Fibroblast of lung (primary cell): ENCODE results near the gene CEP19. TPM values are rescaled to one million over a fixed set of nuclear protein-coding genes. Genes with fewer than 3 reads are reported as not detected.
A peak's percentile ranks its signal among the peaks of the same experiment; 100 is the strongest.

Experiments
- DNase-seq, 2 donors: peaks; one replicate each; pipeline versions ENCODE4 v3.0.0 to v3.0.0-alpha.2; 2010; ENCODE audit warnings: low read depth in 2 of 2
- H2AFZ ChIP-seq: 2 replicates; pipeline ENCODE4 v1.5.1; 2012; ENCODE audit warnings: low read length, control low read depth, inconsistent platforms
- H3K27ac ChIP-seq: 2 replicates; pipeline ENCODE4 v1.5.1; 2011; ENCODE audit warnings: low read length, control low read depth; ENCODE audit not compliant: insufficient read depth
- H3K27me3 ChIP-seq: 2 replicates; pipeline ENCODE4 v1.5.1; 2011; ENCODE audit warnings: mild to moderate bottlenecking, low read length; ENCODE audit not compliant: control insufficient read depth, insufficient read depth
- H3K36me3 ChIP-seq: 2 replicates; pipeline ENCODE4 v1.5.1; 2011; ENCODE audit warnings: low read length; ENCODE audit not compliant: control insufficient read depth, insufficient read depth
- H3K4me1 ChIP-seq: 2 replicates; pipeline ENCODE4 v1.5.1; 2011; ENCODE audit warnings: low read length; ENCODE audit not compliant: control insufficient read depth, insufficient read depth; ENCODE audit errors: extremely low read depth
- H3K4me2 ChIP-seq: 2 replicates; pipeline ENCODE4 v1.5.1; 2011; ENCODE audit warnings: low read length, control low read depth; ENCODE audit not compliant: insufficient read depth; ENCODE audit errors: extremely low read depth
- H3K4me3 ChIP-seq, 4 experiments: fragments of 200-600 bp in 1 of 4; sonication (generic) in 1 of 4; replicated peaks in 1 of 4; 2 replicates each; pipeline ENCODE4 v1.5.1; 2011 to 2016; ENCODE audit warnings: low read length in 4 of 4, low read depth in 3 of 4, mild to moderate bottlenecking in 3 of 4, control low read depth in 2 of 4, inconsistent platforms in 1 of 4, mixed read lengths in 1 of 4; ENCODE audit not compliant: insufficient read depth in 1 of 4; ENCODE audit errors: control extremely low read depth in 1 of 4
- H3K79me2 ChIP-seq: 2 replicates; pipeline ENCODE4 v1.5.1; 2012; ENCODE audit warnings: mild to moderate bottlenecking, low read length, inconsistent platforms; ENCODE audit not compliant: control insufficient read depth, insufficient read depth
- H3K9ac ChIP-seq: 2 replicates; pipeline ENCODE4 v1.5.1; 2011; ENCODE audit warnings: mild to moderate bottlenecking, low read length, control low read depth; ENCODE audit not compliant: insufficient read depth
- H3K9me3 ChIP-seq: 2 replicates; pipeline ENCODE4 v1.5.1; 2012; ENCODE audit warnings: low read depth, low read length; ENCODE audit not compliant: control insufficient read depth, insufficient read depth
- H4K20me1 ChIP-seq: 2 replicates; pipeline ENCODE4 v1.5.1; 2011; ENCODE audit warnings: low read length; ENCODE audit not compliant: control insufficient read depth, insufficient read depth; ENCODE audit errors: extremely low read depth
- CTCF ChIP-seq, 2 donors: IDR thresholded peaks in 1 of 2; conservative IDR thresholded peaks in 1 of 2; 1 replicate in 1 of 2; 2 replicates in 1 of 2; pipeline ENCODE4 v1.5.1; 2011 to 2012; ENCODE audit warnings: low read length in 2 of 2, control low read depth in 1 of 2, inconsistent platforms in 1 of 2, low read depth in 1 of 2, mild to moderate bottlenecking in 1 of 2
- EZH2 ChIP-seq: IDR thresholded peaks from 2 replicates; pipeline ENCODE4 v1.5.1; 2012; ENCODE audit warnings: low read length, control low read depth, mild to moderate bottlenecking; ENCODE audit errors: missing control alignments
- polyA plus RNA-seq, 2 donors: library from polyadenylated mRNA; depleted of rRNA in 1 of 2; stranded (reverse) in 1 of 2; unstranded in 1 of 2; fragments of >200 nt; gene quantifications; 2 replicates each; pipeline ENCODE4 v1.2.1, GENCODE V29; 2011 to 2012; ENCODE audit warnings: missing spikeins in 1 of 2
- total RNA-seq: library from RNA; depleted of rRNA; stranded (reverse); fragments of >200 nt; gene quantifications from 2 replicates; pipeline ENCODE4 v1.2.1, GENCODE V29; 2014

The CEP19 gene
- total and polyA plus RNA-seq, 2 donors (not counting 1 experiment from before 2014, with no cell fraction given): 3.2 to 3.6 TPM

- Histone ChIP-seq H3K4me2 (no peak overlapping the region), H3K9ac (no peak overlapping the region), H3K79me2 (no peaks in the 10 kb centered on the region), H3K27me3 (no peaks in the 10 kb centered on the region), H4K20me1 (no peaks in the 10 kb centered on the region), H3K9me3 (no peaks in the 10 kb centered on the region), H2AFZ (no peak overlapping the region), H3K4me3 (no peak overlapping the region), H3K27ac (no peak overlapping the region), H3K36me3 (no peaks in the 10 kb centered on the region), H3K4me1 (no peaks in the 10 kb centered on the region)
- DNase-seq: no peak
- TF ChIP-seq CTCF (conservative IDR thresholded peaks at IDR 0.05 in 1 of 2, IDR thresholded peaks at IDR 0.05 in 1 of 2; ENCODE audit: low read depth in 1 of 2, low read length in 2 of 2) (no peak), EZH2 (no peak)
Observed at GRCh38 chr3:196691386-196691785, 20.7 kb downstream of the CEP19 start.

- no peaks in the 10 kb centered on the region for H4K20me1 ChIP-seq
- no peaks in the 10 kb centered on the region for H3K9me3 ChIP-seq
- H3K9ac ChIP-seq: no peak overlapping the region
- no peaks in the 10 kb centered on the region for H3K36me3 ChIP-seq
- no peak for DNase-seq
- H3K27me3 ChIP-seq: no peaks in the 10 kb centered on the region
- H3K4me2 ChIP-seq: no peak overlapping the region
- H3K27ac ChIP-seq: no peak overlapping the region
- H2AFZ ChIP-seq: no peak overlapping the region
- H3K4me3 ChIP-seq: no peak overlapping the region
- no peaks in the 10 kb centered on the region for H3K4me1 ChIP-seq
- TF ChIP-seq CTCF (conservative IDR thresholded peaks at IDR 0.05 in 1 of 2, IDR thresholded peaks at IDR 0.05 in 1 of 2; ENCODE audit: low read depth in 1 of 2, low read length in 2 of 2) (no peak), EZH2 (no peak)
- H3K79me2 ChIP-seq: no peaks in the 10 kb centered on the region
Observed at GRCh38 chr3:196689941-196690660, 21.9 kb downstream of the CEP19 start.

GRCh38 chr3:196688349-196688748, 23.7 kb downstream of the CEP19 start:
- no peaks in the 10 kb centered on the region for H3K4me1 ChIP-seq
- no peaks in the 10 kb centered on the region for H3K36me3 ChIP-seq
- peak overlapping the region; percentile 69 for H2AFZ ChIP-seq
- H3K4me2 ChIP-seq: no peak overlapping the region
- peak; percentile 18 to 77 for DNase-seq
- H3K9ac ChIP-seq: no peak overlapping the region
- H3K27me3 ChIP-seq: no peaks in the 10 kb centered on the region
- H3K27ac ChIP-seq: no peak overlapping the region
- no peaks in the 10 kb centered on the region for H4K20me1 ChIP-seq
- H3K79me2 ChIP-seq: no peaks in the 10 kb centered on the region
- H3K9me3 ChIP-seq: no peaks in the 10 kb centered on the region
- no peak for TF ChIP-seq EZH2
- no peak for TF ChIP-seq CTCF (conservative IDR thresholded peaks at IDR 0.05 in 1 of 2, IDR thresholded peaks at IDR 0.05 in 1 of 2; ENCODE audit: low read depth in 1 of 2, low read length in 2 of 2)
- no peak overlapping the region for H3K4me3 ChIP-seq
